Activated CD8-positive, alpha-beta memory T cell treated with anti-CD3 and anti-CD28 coated beads, Interleukin-2, amount 50 U/mL, for 48 hours (primary cell): ENCODE results near the gene KDELR1.
A peak's percentile ranks its signal among the peaks of the same experiment; 100 is the strongest.
"Not testable (repeated sequence)": the region's sequence is repeated elsewhere in the genome, so short reads cannot be mapped to it uniquely, and the experiment has no call there.

Experiments used
- DNase-seq: peaks from one replicate; pipeline ENCODE4 v3.0.0-alpha.2; 2020

KDELR1 gene

GRCh38 chr19:48396824-48397176 is 5.4 kb upstream of the KDELR1 start:
- no peak for DNase-seq

DNA sequence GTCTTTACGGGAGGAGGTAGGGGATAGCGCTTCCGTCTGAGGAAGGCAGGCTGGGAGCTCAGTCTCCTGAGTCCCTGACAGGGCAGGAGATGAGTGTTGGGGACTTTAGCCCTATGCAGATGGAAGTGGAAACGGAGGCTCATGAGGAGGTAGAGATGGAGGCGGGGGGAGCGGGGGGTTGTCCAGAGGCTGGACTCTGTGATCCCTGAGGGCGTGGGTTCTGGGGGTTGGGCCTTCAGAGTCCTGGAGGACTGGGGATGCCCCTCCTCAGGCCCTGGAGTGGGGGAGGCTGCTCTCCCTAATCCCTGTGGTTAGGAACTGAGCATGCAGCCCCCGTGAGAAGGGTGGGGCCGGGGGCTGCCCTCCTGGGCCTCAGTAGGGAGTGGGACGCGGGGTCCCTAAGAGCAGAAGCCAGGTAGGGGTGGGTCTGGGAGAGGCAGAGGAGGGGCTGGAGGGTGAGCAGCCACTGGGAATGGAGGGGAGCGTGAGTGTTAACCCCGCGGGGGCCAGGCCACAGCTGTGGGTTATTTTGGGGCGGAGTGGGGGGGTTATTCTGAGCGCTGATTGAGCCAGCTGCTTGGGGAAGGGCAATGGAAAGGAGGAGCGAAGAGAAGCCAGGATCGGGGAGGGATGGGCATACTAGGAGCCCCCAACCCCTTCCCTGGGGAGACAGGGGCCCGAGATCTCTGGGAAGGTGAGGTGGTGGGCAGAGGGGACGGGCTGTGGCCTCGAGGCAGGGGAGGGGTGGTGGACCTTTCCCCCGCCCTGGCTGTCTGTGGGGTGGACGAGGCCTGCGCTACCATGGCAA is 4.9 kb upstream of the KDELR1 start:
- DNase-seq = no peak

DNA sequence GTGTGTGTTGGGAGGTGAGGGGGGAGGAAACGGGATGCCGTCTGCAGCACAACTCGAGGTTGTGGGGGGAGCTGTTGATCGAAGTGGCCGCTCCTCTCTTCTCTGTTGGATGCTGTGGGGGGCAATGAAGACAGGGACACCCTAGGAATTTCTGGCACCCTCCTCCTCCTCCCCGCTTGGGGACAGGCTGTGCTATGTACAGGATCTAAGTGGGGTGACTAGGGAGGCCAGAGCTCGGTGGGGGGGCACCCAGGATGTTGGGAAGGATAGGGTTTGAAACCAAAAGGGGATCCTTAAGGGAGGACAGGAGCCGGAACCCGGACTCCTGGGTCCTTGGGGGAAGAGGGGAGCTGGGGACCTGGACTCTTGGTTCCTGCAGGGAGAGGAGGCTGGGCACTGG is 4.1 kb upstream of the KDELR1 start:
- DNase-seq = no peak

- DNase-seq = no peak
These were observed 3.8 kb upstream of the KDELR1 start for GRCh38 chr19:48395170-48395455.

DNA sequence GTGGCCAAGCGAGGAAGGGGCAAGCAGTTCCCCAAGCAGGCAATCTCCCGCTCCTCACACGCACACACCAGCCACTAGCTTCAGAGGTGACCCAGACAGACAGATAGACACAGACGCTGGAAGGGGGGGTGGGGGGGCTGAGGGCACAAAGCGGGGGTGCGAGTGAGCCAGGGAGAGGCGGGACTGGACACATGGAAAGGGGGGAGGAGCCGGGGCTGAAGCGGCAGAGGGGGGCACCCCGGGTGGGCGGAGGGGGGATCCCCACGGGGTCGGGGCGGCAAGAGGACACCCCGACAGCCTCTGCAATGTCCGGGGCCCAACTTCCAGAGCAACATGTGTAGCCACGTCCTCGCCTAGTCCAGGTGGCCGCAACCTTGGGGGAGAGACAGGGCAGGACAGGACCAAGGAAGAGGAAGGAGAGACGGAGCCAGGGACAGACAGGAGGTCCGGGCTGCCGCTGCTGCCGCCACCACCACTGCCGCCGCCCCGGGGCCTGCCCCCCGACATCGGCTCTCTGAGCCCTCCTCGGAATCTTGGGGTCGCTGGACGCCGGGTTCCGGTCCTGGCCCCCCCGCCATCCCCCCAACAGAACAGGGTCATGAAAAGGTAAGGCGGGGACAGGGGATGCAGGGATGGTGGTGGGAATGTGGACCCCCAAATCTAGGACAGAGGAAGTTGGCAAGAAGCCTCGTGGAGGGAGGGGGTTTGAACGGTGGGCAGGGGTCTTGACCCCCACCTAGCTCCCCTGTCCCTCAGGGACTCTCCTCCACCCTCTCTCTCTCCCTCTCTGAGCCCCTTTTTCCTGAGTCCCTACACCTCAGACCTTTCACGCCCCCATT is 3.2 kb upstream of the KDELR1 start:
- no peak for DNase-seq

DNA sequence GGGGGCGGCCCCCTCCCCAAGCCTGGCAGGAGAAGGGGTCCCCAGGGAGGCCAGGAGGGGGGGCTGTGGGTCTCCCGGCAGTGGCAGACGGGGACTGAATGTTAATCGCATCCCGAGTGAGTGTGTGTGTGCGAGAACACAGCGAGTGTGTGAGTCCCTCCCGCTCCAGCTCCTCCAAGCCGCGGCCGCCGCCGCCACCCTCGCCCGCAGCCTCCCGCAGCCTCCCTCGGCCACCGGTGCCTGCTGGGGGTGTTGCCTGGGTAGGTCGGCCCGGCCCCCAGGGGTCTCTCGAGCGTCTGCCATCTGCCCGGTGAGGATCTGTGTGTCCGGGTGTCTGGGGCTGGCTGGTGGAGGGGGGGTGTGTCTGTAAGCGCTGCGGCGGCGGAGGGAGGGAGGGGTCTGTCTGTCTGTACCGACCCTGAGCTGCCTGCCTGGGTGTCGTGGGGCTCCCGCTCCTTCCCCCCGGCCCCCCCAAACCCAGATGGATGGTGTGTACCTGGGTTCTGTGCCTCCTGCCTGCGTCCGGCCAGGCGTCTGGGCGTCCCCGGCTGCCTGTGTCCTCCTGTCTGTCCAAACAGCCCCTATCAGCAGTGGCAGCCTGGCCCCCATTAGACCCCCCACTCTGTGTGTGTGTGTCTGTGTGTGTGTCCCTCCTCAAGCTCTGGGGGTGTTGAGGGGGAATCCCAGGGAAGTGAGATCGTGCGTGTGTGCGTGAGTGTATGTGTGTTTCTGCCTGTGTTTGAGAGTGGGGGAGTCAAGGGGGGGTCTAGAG is 2.4 kb upstream of the KDELR1 start, which contains the start of gene GRIN2D:
TSS of gene GRIN2D (plus strand) at position 110 of the 772 bp plus-strand sequence. CDS start 4,725 bp downstream, outside the sequence.
- no peak for DNase-seq

GRCh38 chr19:48392860-48393558 is 1.7 kb upstream of the KDELR1 start:
- no peak for DNase-seq

- DNase-seq = not testable (repeated sequence)
These were observed 624 bp upstream of the KDELR1 start for GRCh38 chr19:48392006-48392344.

- DNase-seq = peak; percentile 82
These were observed 907 bp downstream of the KDELR1 start for GRCh38 chr19:48390188-48391099.

GRCh38 chr19:48386981-48387380 is 4.4 kb downstream of the KDELR1 start:
- no peak for DNase-seq

GRCh38 chr19:48385461-48386087 is 5.8 kb downstream of the KDELR1 start:
- DNase-seq = no peak

GRCh38 chr19:48382286-48382685 is 9.1 kb downstream of the KDELR1 start:
- DNase-seq = no peak

DNA sequence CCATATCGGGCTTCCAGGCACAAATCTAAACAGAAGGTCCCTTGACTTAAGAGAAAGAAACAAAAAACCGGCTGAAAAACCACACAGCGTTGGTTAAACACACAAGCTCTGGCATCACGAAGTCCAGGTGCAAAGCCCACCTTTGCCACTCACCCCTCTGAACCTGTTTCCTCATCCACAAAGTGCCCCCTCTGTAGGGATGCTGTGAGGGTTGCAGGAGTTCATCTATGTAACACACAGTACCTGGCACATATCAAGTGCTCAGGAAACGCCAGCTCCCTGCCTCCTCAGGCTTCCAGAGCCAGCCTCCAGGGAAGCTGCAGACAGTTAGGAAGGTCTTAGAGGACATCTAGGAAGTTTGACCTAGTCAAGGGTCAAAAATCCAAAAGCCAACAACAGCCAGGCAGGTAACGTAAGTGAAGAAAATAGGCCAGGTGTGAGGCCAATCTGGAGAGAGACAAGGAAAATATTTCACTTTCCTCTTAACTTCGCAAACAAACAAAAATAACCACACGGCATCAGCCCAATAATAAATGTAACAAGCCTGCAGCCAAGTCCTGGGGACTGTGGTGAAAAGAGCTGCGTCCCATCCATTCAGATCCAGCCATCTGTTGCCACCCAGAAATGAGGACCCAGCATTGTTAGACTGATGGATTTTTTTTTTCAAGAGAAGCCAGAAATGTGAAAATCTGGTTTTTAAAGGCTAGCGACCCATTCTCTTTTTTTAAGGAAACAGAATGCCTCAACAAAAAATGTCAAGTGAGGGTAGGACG is 10.0 kb downstream of the KDELR1 start:
- DNase-seq = no peak

DNA sequence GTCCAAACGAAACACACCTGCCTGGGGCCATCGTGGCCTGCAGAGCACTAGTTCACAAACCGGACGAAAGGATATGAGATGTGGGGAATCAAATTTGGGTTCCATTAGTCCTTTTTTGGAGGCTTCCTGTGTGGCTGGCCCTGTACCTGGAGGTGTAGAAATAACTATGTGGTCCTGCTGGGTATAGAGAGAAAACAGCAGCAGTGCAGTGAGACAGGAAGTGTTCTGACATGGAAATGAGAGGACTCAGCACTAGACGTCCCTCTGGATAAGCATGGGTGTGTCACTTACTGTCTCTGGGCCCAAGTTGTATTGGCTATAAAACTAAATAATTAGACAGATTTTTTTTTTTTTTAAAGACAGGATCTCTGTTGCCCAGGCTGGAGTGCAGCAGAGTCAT is 12.3 kb downstream of the KDELR1 start:
- no peak for DNase-seq

GRCh38 chr19:48378194-48378570 is 13.2 kb downstream of the KDELR1 start:
- no peak for DNase-seq

DNA sequence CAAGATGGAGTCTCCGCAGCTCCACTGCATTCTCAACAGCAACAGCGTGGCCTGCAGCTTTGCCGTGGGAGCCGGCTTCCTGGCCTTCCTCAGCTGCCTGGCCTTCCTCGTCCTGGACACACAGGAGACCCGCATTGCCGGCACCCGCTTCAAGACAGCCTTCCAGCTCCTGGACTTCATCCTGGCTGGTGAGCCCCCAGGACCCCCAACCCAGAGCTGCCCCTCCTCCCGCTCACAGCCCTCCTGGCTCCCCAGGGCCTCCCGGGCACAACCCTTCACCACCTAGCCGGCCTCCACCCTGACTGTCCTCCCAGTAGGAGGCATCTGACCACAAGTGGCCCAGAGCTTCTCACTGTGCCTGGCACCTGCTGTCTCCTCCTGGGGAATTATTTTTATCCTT is 17.8 kb downstream of the KDELR1 start:
- DNase-seq = no peak

GRCh38 chr19:48372904-48373303 is 18.4 kb downstream of the KDELR1 start:
- no peak for DNase-seq

DNA sequence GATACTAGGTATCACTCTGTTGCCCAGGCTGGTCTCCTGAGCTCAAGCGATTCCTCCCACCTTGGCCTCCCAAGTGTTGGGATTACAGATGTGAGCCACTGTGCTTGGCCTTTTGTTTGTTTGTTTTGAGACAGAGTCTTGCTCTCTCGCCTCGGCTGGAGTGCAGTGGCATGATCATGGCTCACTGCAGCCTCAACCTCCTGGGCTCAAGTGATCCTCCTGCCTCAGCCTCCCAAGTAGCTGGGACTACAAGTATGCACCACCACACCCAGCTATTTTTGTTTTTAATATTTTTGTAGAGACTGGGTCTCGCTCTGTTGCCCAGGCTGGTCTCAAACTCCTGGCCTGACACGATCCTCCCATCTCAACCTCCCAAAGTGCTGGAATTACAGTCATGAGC is 19.6 kb downstream of the KDELR1 start:
- DNase-seq = not testable (repeated sequence)

- no peak for DNase-seq
These were observed 20.0 kb downstream of the KDELR1 start for GRCh38 chr19:48371367-48371766.

- no peak for DNase-seq
These were observed 20.4 kb downstream of the KDELR1 start for GRCh38 chr19:48370955-48371354.

GRCh38 chr19:48368936-48369335 is 22.4 kb downstream of the KDELR1 start:
- DNase-seq = no peak
